Bronchial epithelial cell (primary cell): Measurements from ENCODE around the gene B3GNT8. TPM values are rescaled to one million over a fixed set of nuclear protein-coding genes. Genes with fewer than 3 reads are reported as not detected.
A peak's percentile ranks its signal among the peaks of the same experiment; 100 is the strongest.

Experiments used
- DNase-seq: peaks from one replicate; pipeline ENCODE4 v3.0.0-alpha.2; 2010; ENCODE audit warnings: low read depth
- FAIRE-seq: peaks from 2 replicates; lab custom pipeline; 2011; peaks lifted over from hg19 to GRCh38; lab: Jason Lieb, UNC
- H3K27me3 ChIP-seq: 2 replicates; pipeline ENCODE4 v1.5.1; 2011; ENCODE audit warnings: low read length; ENCODE audit not compliant: control insufficient read depth, insufficient read depth
- H3K36me3 ChIP-seq: 2 replicates; pipeline ENCODE4 v1.5.1; 2011; ENCODE audit warnings: low read length; ENCODE audit not compliant: control insufficient read depth, insufficient read depth
- H3K4me3 ChIP-seq: 2 replicates; pipeline ENCODE4 v1.5.1; 2011; ENCODE audit warnings: mild to moderate bottlenecking, low read depth, low read length, control low read depth
- total RNA-seq: library from RNA; depleted of rRNA; stranded (reverse); fragments of >200 nt; gene quantifications from 2 replicates; pipeline ENCODE4 v1.2.1, GENCODE V29; 2014
- TF ChIP-seq, protein P1 (sequence below): IDR thresholded peaks from 2 replicates; pipeline ENCODE4 v1.5.1; 2011; ENCODE audit warnings: mild to moderate bottlenecking, moderate library complexity, low read length, control low read depth, inconsistent platforms; ENCODE audit not compliant: insufficient read depth, severe bottlenecking

The B3GNT8 gene
- total RNA-seq, 1 donor from 2014 or later = 3.2 TPM

DNA sequence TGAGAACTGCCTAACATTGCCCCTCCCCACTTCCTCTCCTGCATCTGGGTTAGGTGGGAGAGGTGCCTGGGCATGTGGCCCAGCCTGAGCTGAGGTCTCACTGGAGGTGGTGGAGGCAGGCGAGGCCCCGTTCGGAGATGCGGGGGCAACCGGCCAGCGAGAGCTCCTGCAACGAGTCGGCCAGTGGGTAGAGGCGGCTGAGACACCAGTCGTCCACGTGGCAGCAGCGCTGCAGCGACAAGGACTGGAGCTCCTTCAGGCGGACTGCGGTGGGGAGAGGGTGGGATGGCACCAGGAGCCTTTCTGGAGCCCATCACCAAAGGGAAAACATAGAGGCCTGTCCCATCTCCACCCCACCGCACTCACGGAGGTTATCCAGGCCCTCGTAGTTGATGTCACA, 6.0 kb upstream of the B3GNT8 start:
- no peak overlapping the region for H3K4me3 ChIP-seq
- H3K36me3 ChIP-seq = peaks cover 11% of the 10 kb centered on the region
- FAIRE-seq (no peak), DNase-seq (no peak)
- TF ChIP-seq, protein P1, sequence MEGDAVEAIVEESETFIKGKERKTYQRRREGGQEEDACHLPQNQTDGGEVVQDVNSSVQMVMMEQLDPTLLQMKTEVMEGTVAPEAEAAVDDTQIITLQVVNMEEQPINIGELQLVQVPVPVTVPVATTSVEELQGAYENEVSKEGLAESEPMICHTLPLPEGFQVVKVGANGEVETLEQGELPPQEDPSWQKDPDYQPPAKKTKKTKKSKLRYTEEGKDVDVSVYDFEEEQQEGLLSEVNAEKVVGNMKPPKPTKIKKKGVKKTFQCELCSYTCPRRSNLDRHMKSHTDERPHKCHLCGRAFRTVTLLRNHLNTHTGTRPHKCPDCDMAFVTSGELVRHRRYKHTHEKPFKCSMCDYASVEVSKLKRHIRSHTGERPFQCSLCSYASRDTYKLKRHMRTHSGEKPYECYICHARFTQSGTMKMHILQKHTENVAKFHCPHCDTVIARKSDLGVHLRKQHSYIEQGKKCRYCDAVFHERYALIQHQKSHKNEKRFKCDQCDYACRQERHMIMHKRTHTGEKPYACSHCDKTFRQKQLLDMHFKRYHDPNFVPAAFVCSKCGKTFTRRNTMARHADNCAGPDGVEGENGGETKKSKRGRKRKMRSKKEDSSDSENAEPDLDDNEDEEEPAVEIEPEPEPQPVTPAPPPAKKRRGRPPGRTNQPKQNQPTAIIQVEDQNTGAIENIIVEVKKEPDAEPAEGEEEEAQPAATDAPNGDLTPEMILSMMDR = no peak
- H3K27me3 ChIP-seq = no peaks in the 10 kb centered on the region

DNA sequence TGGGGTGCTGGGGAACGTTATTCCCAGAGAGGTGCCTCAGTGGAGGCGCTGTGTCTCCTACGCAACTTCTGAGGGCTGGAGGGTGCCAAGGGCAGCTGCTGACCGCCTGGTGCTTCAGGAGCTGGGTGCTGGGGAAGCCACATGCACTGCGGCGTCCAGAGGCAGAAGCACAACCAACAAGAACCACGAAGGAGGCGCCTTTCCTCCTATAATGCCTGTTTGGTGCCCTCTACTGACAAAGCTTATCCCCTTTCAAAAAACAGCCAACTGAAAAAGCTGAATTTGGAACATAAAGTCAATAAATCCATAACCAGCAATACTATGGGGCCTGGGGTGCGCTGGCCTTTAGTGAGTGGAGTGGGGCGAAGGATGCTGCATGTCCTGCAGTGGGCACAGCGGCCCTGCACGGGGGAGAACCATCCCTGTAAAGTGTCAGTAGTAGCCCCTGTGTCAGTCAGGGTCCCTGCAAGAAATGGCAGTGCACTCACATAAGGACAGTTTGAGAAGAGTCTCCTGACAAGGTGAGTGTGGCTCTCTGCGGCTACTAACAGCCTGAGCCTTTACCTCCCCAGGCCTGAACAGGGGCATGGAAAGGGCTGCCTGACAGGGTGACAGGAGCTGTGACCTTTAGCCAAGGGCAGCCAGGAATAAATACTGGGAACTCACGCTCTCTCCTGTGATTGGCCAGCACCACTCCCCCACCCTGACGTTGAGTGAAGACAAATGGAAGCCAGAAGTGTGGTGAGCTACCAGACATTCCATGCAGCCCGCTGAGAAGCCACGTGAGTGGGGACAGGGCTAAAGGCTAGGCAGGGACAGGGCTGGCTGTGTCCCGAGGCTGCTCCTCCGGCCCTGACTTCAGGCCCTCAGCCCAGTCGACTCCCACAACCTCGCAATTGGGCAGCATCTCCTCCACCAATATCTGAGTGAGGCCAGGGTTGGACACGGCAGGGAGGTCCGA, 4.5 kb upstream of the B3GNT8 start:
- FAIRE-seq = no peak
- no peak overlapping the region for H3K4me3 ChIP-seq
- H3K36me3 ChIP-seq = peaks cover 8% of the 10 kb centered on the region
- TF ChIP-seq, protein P1 = peak; percentile 61
- no peaks in the 10 kb centered on the region for H3K27me3 ChIP-seq
- peak; percentile 25 for DNase-seq

DNA sequence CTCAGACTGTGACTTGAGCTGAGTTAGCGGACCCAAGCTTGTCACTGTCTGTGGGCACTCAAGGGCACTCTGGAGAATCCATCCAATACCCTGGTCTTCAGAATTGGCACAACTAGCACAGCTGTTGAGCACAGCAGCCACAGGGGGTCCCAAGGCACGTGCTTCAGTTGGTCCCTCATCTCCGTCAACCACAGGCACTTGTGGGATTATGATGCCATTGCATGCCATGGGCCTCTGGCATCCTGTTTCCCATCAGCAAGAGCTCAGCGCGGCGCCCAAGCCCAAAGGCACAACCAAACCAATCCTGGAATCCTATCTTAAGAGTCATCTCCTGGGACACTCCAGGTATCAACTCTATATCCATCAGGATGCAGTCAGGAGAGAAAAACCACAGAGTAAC, 3.7 kb upstream of the B3GNT8 start:
- H3K36me3 ChIP-seq = peaks cover 7% of the 10 kb centered on the region

DNA sequence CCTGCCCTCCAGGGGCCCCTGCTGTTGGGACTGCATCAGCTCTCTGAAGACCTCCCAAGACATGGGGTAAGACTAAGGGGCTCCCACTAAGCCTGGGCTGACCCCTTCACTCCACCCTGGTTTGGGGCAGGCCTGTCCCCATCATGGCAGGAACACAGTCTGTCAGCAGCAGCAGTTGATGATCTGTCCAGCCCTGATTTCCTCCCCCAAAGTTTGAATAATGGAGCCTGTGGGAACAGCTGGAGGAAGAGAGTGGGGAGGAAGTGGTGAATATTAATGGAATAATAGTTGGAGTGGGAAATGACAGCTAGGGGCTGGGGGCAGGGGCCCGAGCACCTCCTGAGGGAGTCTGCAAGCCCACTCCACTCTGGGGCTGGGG, 1.3 kb upstream of the B3GNT8 start:
- TF ChIP-seq, protein P1 = no peak
- no peak for DNase-seq
- H3K27me3 ChIP-seq = no peaks in the 10 kb centered on the region
- peaks cover 14% of the 10 kb centered on the region for H3K36me3 ChIP-seq
- FAIRE-seq = no peak
- H3K4me3 ChIP-seq = peak overlapping the region; percentile 65

More for the DNA sequence above, 3.7 kb upstream of the B3GNT8 start:
- DNase-seq (no peak), FAIRE-seq (peak; percentile 82)
- no peak overlapping the region for H3K4me3 ChIP-seq
- TF ChIP-seq, protein P1 = no peak
- no peaks in the 10 kb centered on the region for H3K27me3 ChIP-seq

DNA sequence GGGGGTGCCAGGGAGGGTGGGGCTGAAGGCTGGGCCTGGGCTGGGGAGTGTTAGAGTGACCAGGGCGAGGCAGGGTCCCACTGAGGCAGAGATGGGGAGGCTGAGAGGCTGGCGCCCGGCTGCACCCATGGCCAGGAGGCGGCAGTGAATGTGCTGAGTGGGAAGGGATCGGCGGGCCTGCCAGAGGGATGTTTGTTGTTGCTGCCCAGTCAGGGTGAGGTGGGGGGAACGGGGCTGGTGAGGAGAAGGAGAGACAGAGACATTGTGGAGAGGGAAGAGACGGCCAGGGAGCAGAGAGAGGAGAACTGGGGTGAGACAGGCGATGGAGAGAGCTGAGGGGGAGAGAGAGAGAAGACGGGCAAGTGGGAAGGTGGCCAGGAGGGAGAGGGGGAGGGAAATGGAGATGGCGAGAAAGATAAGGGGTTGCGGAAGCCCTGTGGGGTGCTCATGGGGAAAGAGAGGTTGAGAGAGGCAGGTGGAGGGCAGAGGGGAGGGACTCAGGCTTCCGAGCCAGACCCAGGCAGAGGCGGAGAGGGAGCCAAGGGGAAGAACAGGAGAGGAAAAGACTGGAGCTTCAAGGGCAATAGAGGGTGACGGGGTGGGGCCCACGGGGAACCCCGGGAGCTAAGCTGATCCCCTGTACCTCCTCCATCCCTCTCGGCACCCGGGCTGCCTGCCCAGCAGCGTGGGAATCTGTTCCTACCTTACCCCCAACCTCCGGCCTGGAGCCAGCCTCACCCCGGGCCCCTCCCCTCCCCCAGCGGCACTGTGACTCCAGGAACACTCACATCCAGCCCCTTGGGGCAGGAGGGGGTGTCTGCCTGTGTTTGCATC, 690 bp upstream of the B3GNT8 start:
- Histone ChIP-seq H3K4me3 (peak overlapping the region; percentile 65), H3K36me3 (peaks cover 14% of the 10 kb centered on the region), H3K27me3 (no peaks in the 10 kb centered on the region)
- no peak for DNase-seq
- FAIRE-seq = no peak
- TF ChIP-seq, protein P1 = peak; percentile 22
